Globus pallidus (tissue), 1 donor: ENCODE data around the gene NMRK2.
"Not testable (repeated sequence)": the region's sequence is repeated elsewhere in the genome, so short reads cannot be mapped to it uniquely, and the experiment has no call there.

Source experiments
- DNase-seq: peaks from one replicate; pipeline ENCODE4 v3.0.0-alpha.2; 2015; ENCODE audit warnings: low spot score

NMRK2 gene, protein sequence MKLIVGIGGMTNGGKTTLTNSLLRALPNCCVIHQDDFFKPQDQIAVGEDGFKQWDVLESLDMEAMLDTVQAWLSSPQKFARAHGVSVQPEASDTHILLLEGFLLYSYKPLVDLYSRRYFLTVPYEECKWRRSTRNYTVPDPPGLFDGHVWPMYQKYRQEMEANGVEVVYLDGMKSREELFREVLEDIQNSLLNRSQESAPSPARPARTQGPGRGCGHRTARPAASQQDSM

DNA sequence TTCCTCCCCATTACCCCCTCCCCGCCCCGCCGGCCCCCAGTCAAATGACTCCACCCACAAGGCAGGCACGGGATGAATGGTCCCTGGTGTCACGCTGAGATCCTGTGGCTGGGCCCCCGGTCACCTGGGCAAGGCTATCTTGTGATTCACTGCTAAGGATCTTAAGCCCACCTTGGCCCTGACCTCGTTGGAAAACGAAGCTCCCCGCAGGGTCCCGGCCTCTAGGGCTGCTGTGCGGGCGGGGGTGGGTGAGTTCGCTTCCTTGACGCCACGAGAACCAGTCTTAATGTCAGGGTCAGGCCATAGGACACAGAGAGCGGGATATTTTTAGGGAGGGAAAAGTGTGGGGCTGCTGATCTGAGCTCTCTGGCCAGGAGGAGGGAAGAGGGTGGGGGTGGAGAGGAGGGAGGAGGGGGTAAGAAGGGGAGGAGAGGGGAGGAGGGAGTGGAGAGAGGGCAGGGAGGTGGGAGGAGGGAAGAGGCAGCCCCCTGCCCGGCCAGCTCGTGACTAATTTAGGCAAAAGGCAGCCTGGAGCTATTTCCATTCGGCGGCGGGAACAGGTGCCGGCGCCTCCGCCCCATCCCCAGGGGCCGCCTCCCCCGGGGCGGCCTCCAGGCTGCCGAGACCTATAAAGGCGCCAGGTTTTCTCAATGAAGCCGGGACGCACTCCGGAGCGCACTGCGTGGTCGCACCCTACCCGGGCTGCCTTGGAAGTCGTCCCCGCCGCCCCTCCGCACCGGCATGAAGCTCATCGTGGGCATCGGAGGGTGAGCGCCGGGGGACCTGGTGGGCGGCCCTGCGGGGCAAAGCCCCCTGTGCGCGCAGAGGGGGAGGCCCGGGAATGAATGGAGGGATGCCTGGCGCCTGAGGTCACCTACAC, at the start of gene NMRK2:
Gene NMRK2, plus strand, starts transcription at position 139 of the 880 bp plus-strand sequence. Its CDS starts 603 bp downstream, at position 742.
- DNase-seq: no peak

- peak; percentile 25 for DNase-seq
These were observed 42.3 kb upstream of the NMRK2 start for GRCh38 chr19:3890591-3890990.

GRCh38 chr19:3893509-3894179, 39.2 kb upstream of the NMRK2 start:
- DNase-seq: no peak

DNA sequence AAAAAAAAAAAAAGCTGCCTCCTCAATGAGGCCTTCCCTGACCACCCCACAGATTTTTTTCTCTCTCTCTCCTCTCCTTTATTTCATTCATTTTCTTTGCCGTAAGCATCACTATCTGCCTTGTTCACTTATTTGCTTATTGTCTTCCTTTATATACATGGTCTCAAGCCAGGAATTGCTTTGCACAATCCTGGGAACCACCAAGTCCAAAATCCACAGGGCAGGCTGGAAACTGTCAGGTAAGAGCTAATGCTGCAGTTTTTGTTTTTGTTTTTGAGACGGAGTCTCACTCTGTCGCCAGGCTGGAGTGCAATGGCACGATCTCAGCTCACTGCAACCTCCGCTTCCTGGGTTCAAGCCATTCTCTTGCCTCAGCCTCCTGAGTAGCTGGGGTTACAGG, 37.9 kb upstream of the NMRK2 start:
- not testable (repeated sequence) for DNase-seq

DNA sequence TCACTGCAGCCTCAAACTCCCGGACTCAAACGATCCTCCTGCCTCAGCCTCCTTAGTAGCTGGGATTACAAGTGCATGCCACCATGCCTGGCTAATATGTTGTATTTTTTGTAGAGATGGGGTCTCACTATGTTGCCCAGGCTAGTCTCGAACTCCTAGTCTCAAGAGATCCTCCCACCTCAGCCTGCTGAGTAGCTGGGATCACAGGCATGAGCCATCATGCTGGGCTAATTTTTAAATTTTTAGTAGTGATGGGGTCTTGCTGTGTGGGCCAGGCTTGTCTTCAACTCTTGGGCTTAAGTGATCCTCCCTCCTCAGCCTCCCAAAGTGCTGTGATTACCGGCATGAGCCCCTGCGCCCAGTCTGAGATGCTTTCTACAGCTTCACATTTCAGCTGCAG, 37.1 kb upstream of the NMRK2 start:
- DNase-seq: no peak

DNA sequence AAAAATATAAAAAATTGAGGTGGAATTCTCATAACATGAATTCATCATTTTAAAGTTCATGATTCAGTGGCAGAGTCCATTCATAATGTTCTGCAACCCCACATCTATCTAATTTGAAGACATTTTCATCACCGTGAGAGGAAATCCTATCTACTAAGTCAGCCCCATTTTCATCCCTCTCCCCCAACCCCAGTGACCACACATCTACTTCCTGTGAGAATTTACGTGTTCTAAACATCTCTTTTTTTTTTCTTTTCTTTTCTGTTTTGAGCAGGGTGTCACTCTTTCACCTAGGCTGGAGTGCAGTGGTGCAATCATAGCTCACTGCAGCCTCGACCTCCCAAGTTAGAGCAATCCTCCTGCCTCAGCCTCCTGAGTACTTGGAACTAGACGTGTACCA, 34.9 kb upstream of the NMRK2 start:
- DNase-seq: no peak

GRCh38 chr19:3898426-3898825, 34.4 kb upstream of the NMRK2 start:
- no peak for DNase-seq

GRCh38 chr19:3899531-3900294, 33.2 kb upstream of the NMRK2 start:
- no peak for DNase-seq

GRCh38 chr19:3902317-3902973, 30.4 kb upstream of the NMRK2 start:
- no peak for DNase-seq

DNA sequence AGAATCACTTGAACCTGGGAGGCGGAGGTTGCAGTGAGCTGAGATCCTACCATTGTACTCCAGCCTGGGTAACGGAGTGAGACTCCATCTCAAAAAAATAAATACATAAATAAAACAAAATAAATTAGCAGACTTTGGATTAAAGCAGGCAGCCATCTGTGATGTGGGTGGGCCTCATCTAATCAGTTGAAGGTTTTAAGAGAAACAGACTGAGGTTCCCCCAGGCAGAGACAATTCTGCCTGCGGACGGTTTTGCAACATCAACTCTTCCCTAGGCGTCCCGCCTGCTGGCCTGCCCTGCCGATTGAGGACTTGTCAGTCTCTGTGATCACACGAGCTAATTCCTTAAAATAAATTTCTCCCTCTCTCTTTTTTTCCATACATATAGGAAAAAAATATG, 28.6 kb upstream of the NMRK2 start:
- no peak for DNase-seq

- DNase-seq: no peak
These were observed 25.1 kb upstream of the NMRK2 start for GRCh38 chr19:3907626-3908265.

- no peak for DNase-seq
These were observed 24.4 kb upstream of the NMRK2 start for GRCh38 chr19:3908266-3909054.

GRCh38 chr19:3910105-3910504, 22.8 kb upstream of the NMRK2 start:
- no peak for DNase-seq

GRCh38 chr19:3914199-3914598, 18.7 kb upstream of the NMRK2 start:
- DNase-seq: no peak

- DNase-seq: no peak
These were observed 16.8 kb upstream of the NMRK2 start for GRCh38 chr19:3916033-3916432.

- DNase-seq: no peak
These were observed 13.1 kb upstream of the NMRK2 start for GRCh38 chr19:3919793-3920192.

DNA sequence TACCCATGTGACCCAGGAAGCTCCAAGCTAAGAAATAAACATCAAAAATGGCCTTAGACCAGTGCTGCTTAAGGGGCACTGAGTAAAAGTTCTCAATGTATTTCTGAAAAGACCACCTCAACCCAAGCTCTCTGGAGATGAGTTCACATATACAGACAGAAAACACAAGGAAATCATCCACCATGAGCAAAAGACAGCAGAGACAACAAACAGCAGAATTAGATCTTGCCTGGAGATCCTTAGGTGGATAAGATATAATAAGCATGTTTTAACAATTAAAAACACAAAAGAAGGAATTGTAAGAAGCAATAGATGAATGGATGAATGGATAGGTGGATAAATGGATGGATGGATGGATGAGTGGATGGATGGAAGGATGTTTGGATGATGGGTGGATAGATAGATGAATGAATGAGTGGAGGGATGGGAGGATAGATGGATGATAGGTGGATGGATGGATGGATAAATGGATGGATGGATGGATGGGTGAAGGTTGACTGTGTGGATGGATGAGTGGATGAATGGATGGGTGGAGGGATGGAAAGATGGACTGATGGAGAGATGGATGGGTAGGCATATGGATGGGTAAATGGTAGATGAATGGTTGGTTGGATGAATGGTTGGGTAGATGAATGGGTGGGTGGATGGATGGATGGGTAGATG, 9.6 kb upstream of the NMRK2 start:
- DNase-seq: no peak

DNA sequence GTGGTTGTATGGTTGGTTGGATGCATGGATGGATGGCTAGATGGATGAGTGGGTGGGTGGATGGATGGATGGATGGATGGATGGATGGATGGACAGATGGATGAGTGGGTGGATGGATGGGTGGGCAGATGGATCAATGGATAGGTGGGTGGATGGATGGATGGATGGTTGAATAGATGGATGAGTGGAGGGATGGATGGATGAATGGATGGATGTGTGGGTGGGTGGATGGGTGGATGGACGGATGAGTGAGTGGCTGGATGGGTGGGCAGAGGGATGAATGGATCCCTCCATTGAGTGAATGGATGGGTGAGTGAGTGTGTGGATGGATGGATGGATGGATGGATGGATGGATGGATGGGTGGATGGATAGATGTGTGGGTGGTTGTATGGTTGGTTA, 9.0 kb upstream of the NMRK2 start:
- DNase-seq: no peak

GRCh38 chr19:3931041-3931440, 1.8 kb upstream of the NMRK2 start:
- DNase-seq: no peak
